Endothelial cell (in vitro differentiated cells): ENCODE measurements around the gene NLGN1. TPM values are rescaled to one million over a fixed set of nuclear protein-coding genes. Genes with fewer than 3 reads are reported as not detected.
A peak's percentile ranks its signal among the peaks of the same experiment; 100 is the strongest.

Source experiments
- DNase-seq: peaks from one replicate; pipeline ENCODE4 v3.0.0; 2021; ENCODE audit warnings: low spot score
- H3K27ac Mint-ChIP-seq: one replicate; pipeline ENCODE4 v1.8.0; 2021; ENCODE audit warnings: mixed read lengths, inconsistent platforms; ENCODE audit not compliant: unreplicated experiment
- H3K27me3 Mint-ChIP-seq: one replicate; pipeline ENCODE4 v1.8.0; 2021; ENCODE audit warnings: mild to moderate bottlenecking, moderate library complexity, mixed read lengths, inconsistent platforms; ENCODE audit not compliant: unreplicated experiment
- H3K36me3 Mint-ChIP-seq: one replicate; pipeline ENCODE4 v1.8.0; 2021; ENCODE audit warnings: mild to moderate bottlenecking, low read depth, mixed read lengths, inconsistent platforms; ENCODE audit not compliant: unreplicated experiment
- H3K4me1 Mint-ChIP-seq: one replicate; pipeline ENCODE4 v1.8.0; 2021; ENCODE audit warnings: mild to moderate bottlenecking, mixed read lengths, inconsistent platforms; ENCODE audit not compliant: unreplicated experiment
- H3K4me3 Mint-ChIP-seq: one replicate; pipeline ENCODE4 v1.8.0; 2021; ENCODE audit warnings: mild to moderate bottlenecking, mixed read lengths, inconsistent platforms; ENCODE audit not compliant: unreplicated experiment
- H3K9me3 Mint-ChIP-seq: one replicate; pipeline ENCODE4 v1.8.0; 2021; ENCODE audit warnings: mixed read lengths, inconsistent platforms; ENCODE audit not compliant: unreplicated experiment
- CTCF ChIP-seq: fragments of 200-600 bp; sonication (generic); IDR thresholded peaks from one replicate; pipeline ENCODE4 v1.5.0; 2021; ENCODE audit warnings: antibody characterized with exemption; ENCODE audit not compliant: unreplicated experiment
- total RNA-seq: library from RNA; stranded (reverse); fragmentation: NEBNext Ultra II Directional; extraction: Animal tissue kit (Norgen Biotek cat#: 25700); gene quantifications from one replicate; pipeline ENCODE4 v1.2.1, GENCODE V29; 2021; ENCODE audit not compliant: unreplicated experiment

NLGN1 gene
- total RNA-seq, 1 donor from 2014 or later = 27.6 TPM

- H3K36me3 Mint-ChIP-seq = no peaks in the 10 kb centered on the region
- TF ChIP-seq CTCF = no peak
- peaks cover 2% of the 10 kb centered on the region for H3K27me3 Mint-ChIP-seq
- peaks cover 22% of the 10 kb centered on the region for H3K4me1 Mint-ChIP-seq
- no peak for DNase-seq
- H3K4me3 Mint-ChIP-seq = no peak overlapping the region
- H3K27ac Mint-ChIP-seq = peak overlapping the region; percentile 40
- no peaks in the 10 kb centered on the region for H3K9me3 Mint-ChIP-seq
Observed at GRCh38 chr3:173913974-173914421, 516.5 kb downstream of the NLGN1 start.

- no peaks in the 10 kb centered on the region for H3K36me3 Mint-ChIP-seq
- no peaks in the 10 kb centered on the region for H3K9me3 Mint-ChIP-seq
- no peak for TF ChIP-seq CTCF
- H3K27me3 Mint-ChIP-seq = peaks cover 2% of the 10 kb centered on the region
- H3K27ac Mint-ChIP-seq = no peak overlapping the region
- no peak overlapping the region for H3K4me3 Mint-ChIP-seq
- DNase-seq = no peak
- H3K4me1 Mint-ChIP-seq = peaks cover 20% of the 10 kb centered on the region
Observed at GRCh38 chr3:173916799-173917198, 519.3 kb downstream of the NLGN1 start.

GRCh38 chr3:173920386-173920785 is 522.8 kb downstream of the NLGN1 start:
- peaks cover 2% of the 10 kb centered on the region for H3K27me3 Mint-ChIP-seq
- H3K36me3 Mint-ChIP-seq = no peaks in the 10 kb centered on the region
- H3K27ac Mint-ChIP-seq = no peak overlapping the region
- no peak for DNase-seq
- TF ChIP-seq CTCF = no peak
- H3K9me3 Mint-ChIP-seq = no peaks in the 10 kb centered on the region
- no peak overlapping the region for H3K4me3 Mint-ChIP-seq
- H3K4me1 Mint-ChIP-seq = peaks cover 2% of the 10 kb centered on the region

- Mint-ChIP-seq H3K36me3 (no peaks in the 10 kb centered on the region), H3K27me3 (peaks cover 2% of the 10 kb centered on the region), H3K4me3 (no peak overlapping the region), H3K4me1 (peaks cover 2% of the 10 kb centered on the region), H3K9me3 (no peaks in the 10 kb centered on the region), H3K27ac (no peak overlapping the region)
- TF ChIP-seq CTCF = no peak
- DNase-seq = no peak
Observed at GRCh38 chr3:173921732-173922131, 524.2 kb downstream of the NLGN1 start.

GRCh38 chr3:173923204-173923603 is 525.7 kb downstream of the NLGN1 start:
- TF ChIP-seq CTCF = no peak
- Mint-ChIP-seq H3K4me3 (no peak overlapping the region), H3K36me3 (no peaks in the 10 kb centered on the region), H3K27me3 (peaks cover under 1% of the 10 kb centered on the region), H3K27ac (no peak overlapping the region), H3K4me1 (peaks cover 2% of the 10 kb centered on the region), H3K9me3 (no peaks in the 10 kb centered on the region)
- DNase-seq = no peak
